Loucy (cell line): ENCODE results near the gene PPA2.

Experiments used
- H2AFZ ChIP-seq: fragments of 200-600 bp; sonication (generic); 2 replicates; pipeline ENCODE4 v1.6.0; 2016; ENCODE audit warnings: antibody characterized with exemption, mild to moderate bottlenecking, low read length, moderate library complexity
- H3F3A ChIP-seq: fragments of 200-600 bp; 2 replicates; pipeline ENCODE4 v1.6.0; 2016; ENCODE audit warnings: antibody characterized with exemption, low read depth, mild to moderate bottlenecking
- H3K27me3 ChIP-seq: fragments of 200-600 bp; sonication (generic); 2 replicates; pipeline ENCODE4 v1.6.1; 2014; ENCODE audit warnings: low read length, mild to moderate bottlenecking; ENCODE audit not compliant: insufficient read depth, poor library complexity, severe bottlenecking
- H3K36me3 ChIP-seq: fragments of 200-600 bp; sonication (generic); 2 replicates; pipeline ENCODE4 v1.6.1; 2016; ENCODE audit warnings: low read length; ENCODE audit not compliant: insufficient read depth
- H3K4me1 ChIP-seq: fragments of 200-600 bp; sonication (generic); 2 replicates; pipeline ENCODE4 v1.5.1; 2014; ENCODE audit warnings: low read length, mild to moderate bottlenecking; ENCODE audit not compliant: insufficient read depth, poor library complexity, severe bottlenecking
- H3K4me2 ChIP-seq: fragments of 200-600 bp; sonication (generic); 2 replicates; pipeline ENCODE4 v1.6.0; 2014; ENCODE audit warnings: antibody characterized with exemption, low read length, low read depth, mild to moderate bottlenecking; ENCODE audit not compliant: poor library complexity, severe bottlenecking
- H3K4me3 ChIP-seq: fragments of 200-600 bp; sonication (generic); 2 replicates; pipeline ENCODE4 v1.5.1; 2014; ENCODE audit warnings: low read length, mild to moderate bottlenecking, mixed read lengths; ENCODE audit not compliant: poor library complexity, severe bottlenecking
- H3K79me2 ChIP-seq: fragments of 200-600 bp; sonication (generic); 2 replicates; pipeline ENCODE4 v1.6.1; 2014; ENCODE audit warnings: low read length; ENCODE audit not compliant: insufficient read depth
- H3K9ac ChIP-seq: fragments of 200-600 bp; sonication (generic); 2 replicates; pipeline ENCODE4 v1.6.0; 2014; ENCODE audit warnings: mild to moderate bottlenecking, low read depth, low read length, moderate library complexity; ENCODE audit not compliant: poor library complexity, severe bottlenecking
- H3K9me2 ChIP-seq: fragments of 200-600 bp; sonication (generic); replicated peaks from 2 replicates; pipeline ENCODE4 v1.6.1; 2016; ENCODE audit warnings: low read depth, low read length, mixed read lengths
- H3K9me3 ChIP-seq: fragments of 200-600 bp; sonication (generic); 2 replicates; pipeline ENCODE4 v1.6.1; 2014; ENCODE audit warnings: mild to moderate bottlenecking, antibody characterized with exemption, low read length, low read depth; ENCODE audit not compliant: insufficient read depth
- H4K20me1 ChIP-seq: fragments of 200-600 bp; sonication (generic); 2 replicates; pipeline ENCODE4 v1.6.0; 2014; ENCODE audit warnings: antibody characterized with exemption, low read length, mild to moderate bottlenecking; ENCODE audit not compliant: insufficient read depth, poor library complexity, severe bottlenecking
- EZH2phosphoT487 ChIP-seq: fragments of 200-600 bp; IDR thresholded peaks from 2 replicates; pipeline ENCODE4 v1.6.1; 2018; ENCODE audit warnings: antibody characterized with exemption, mild to moderate bottlenecking, moderate library complexity, borderline replicate concordance
- TF ChIP-seq, protein P1 (sequence below): fragments of 200-600 bp; sonication (generic); conservative IDR thresholded peaks from 2 replicates; pipeline ENCODE4 v1.5.1; 2014; ENCODE audit warnings: mild to moderate bottlenecking, antibody characterized with exemption, low read length

Gene PPA2

DNA sequence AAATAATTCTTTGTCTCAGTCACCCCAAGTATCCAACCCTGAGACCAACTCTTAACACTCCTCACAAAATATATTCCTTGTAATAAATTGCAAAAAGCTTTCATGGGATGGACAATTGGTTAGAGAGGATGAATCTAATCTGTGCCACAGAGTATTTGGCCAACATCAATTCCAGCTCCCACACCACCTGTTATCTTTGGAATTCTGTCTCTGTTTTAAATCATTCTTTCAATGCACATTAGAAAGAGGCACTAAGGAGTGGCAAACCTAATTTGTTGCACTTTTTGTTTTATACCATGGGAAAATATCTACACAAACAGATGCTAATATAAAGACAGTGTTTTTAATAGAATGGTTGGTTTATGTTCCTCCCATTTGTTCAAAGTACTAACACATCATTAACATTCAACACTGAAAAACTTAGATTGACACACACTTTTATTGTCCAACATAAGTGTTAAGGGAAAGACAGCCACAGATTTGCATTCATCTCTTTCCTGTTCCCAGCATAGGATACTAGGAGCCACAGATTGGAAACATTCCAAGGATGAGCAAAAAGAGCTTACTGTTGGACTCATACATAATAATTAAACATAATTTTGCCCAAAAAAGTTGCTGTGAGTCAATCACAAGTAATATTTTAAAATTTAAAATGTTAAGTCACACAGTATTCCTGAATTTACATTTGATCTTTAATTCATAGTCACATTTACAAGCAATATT is 116.4 kb downstream of the PPA2 start:
- Histone ChIP-seq H3K79me2 (no peaks in the 10 kb centered on the region), H3K9ac (no peak overlapping the region), H3K9me2 (no peaks in the 10 kb centered on the region), H3K4me2 (no peak overlapping the region), H4K20me1 (no peaks in the 10 kb centered on the region), H2AFZ (no peak overlapping the region), H3K27me3 (no peaks in the 10 kb centered on the region), H3K36me3 (no peaks in the 10 kb centered on the region; the same call in 1 of the 2 replicates), H3F3A (no peaks in the 10 kb centered on the region), H3K9me3 (no peaks in the 10 kb centered on the region), H3K4me3 (no peak overlapping the region), H3K4me1 (peaks cover 4% of the 10 kb centered on the region)
- TF ChIP-seq, protein P1, sequence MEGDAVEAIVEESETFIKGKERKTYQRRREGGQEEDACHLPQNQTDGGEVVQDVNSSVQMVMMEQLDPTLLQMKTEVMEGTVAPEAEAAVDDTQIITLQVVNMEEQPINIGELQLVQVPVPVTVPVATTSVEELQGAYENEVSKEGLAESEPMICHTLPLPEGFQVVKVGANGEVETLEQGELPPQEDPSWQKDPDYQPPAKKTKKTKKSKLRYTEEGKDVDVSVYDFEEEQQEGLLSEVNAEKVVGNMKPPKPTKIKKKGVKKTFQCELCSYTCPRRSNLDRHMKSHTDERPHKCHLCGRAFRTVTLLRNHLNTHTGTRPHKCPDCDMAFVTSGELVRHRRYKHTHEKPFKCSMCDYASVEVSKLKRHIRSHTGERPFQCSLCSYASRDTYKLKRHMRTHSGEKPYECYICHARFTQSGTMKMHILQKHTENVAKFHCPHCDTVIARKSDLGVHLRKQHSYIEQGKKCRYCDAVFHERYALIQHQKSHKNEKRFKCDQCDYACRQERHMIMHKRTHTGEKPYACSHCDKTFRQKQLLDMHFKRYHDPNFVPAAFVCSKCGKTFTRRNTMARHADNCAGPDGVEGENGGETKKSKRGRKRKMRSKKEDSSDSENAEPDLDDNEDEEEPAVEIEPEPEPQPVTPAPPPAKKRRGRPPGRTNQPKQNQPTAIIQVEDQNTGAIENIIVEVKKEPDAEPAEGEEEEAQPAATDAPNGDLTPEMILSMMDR = no peak
- no peak for TF ChIP-seq EZH2phosphoT487

DNA sequence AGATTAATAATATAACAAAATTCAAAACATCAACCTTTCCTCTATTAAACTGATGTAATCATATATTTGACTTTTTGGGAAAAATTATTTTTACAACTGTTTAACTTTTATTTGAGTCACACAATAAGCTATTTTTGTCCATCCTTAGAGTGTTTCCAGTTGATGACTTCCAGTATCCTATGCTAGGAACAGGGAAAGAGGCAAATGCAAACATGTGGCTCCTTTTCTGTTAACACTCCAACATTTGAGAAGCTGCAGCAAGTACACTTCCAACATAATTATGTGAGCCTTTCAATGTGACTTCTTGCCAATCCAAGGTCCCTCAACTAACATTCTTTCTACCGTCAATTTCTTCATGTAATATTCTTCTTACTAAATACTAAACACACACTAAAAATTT is 117.7 kb downstream of the PPA2 start:
- Histone ChIP-seq H3K27me3 (no peaks in the 10 kb centered on the region), H3K79me2 (no peaks in the 10 kb centered on the region), H4K20me1 (no peaks in the 10 kb centered on the region), H3K9me3 (no peaks in the 10 kb centered on the region), H3K36me3 (no peaks in the 10 kb centered on the region; the same call in 1 of the 2 replicates), H3K9ac (no peak overlapping the region), H3K4me2 (no peak overlapping the region), H3K4me3 (no peak overlapping the region), H3K4me1 (peaks cover 4% of the 10 kb centered on the region), H3F3A (no peaks in the 10 kb centered on the region), H3K9me2 (no peaks in the 10 kb centered on the region), H2AFZ (no peak overlapping the region)
- no peak for TF ChIP-seq EZH2phosphoT487
- TF ChIP-seq, protein P1 = no peak

DNA sequence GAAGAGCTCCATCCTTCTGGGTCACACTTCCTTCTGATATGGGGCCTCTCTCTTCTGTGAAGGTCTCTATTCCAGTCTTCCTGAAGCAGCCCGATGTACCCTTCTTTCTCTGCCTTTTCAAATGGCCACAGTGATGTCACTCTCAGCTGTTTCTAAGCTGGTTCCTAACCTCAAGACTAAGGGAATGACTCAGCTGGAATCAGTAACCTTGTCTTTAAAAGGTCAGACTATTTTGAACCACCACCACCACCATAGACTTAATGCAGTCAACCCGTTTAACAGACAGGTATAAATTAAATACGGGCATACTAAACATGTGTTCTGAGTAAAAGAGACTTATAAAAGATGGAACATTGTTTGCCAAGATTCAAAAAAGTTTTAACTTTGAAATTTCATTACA is 121.0 kb downstream of the PPA2 start:
- peaks cover 4% of the 10 kb centered on the region for H3K4me1 ChIP-seq
- H3K4me2 ChIP-seq = no peak overlapping the region
- H3F3A ChIP-seq = no peaks in the 10 kb centered on the region
- no peaks in the 10 kb centered on the region for H3K9me3 ChIP-seq
- H3K4me3 ChIP-seq = no peak overlapping the region
- no peaks in the 10 kb centered on the region for H3K27me3 ChIP-seq
- TF ChIP-seq EZH2phosphoT487 = no peak
- TF ChIP-seq, protein P1 = no peak
- no peaks in the 10 kb centered on the region for H3K36me3 ChIP-seq
- no peak overlapping the region for H2AFZ ChIP-seq
- H3K9me2 ChIP-seq = no peaks in the 10 kb centered on the region
- H3K9ac ChIP-seq = no peak overlapping the region
- no peaks in the 10 kb centered on the region for H4K20me1 ChIP-seq
- no peaks in the 10 kb centered on the region for H3K79me2 ChIP-seq
